Right lobe of liver (tissue), 6 donors: ENCODE results near the gene CD4. TPM values are rescaled to one million over a fixed set of nuclear protein-coding genes. Genes with fewer than 3 reads are reported as not detected.
"Not testable (repeated sequence)": the region's sequence is repeated elsewhere in the genome, so short reads cannot be mapped to it uniquely, and the experiment has no call there.

Experiments
- ATAC-seq, 4 donors: fragments of 200-7000 bp; cut with Tn5 transposase; one replicate each; pipeline ENCODE4 v1.9.1; 2020; ENCODE audit warnings: mild to moderate bottlenecking in 4 of 4, moderate library complexity in 4 of 4
- DNase-seq, 3 donors: peaks; one replicate each; pipeline ENCODE4 v3.0.0-alpha.2; 2020
- H3K27ac ChIP-seq, 3 donors: fragments of 200-600 bp; one replicate each; pipeline ENCODE4 v1.8.0; 2022
- H3K27me3 ChIP-seq, 2 donors: fragments of 200-600 bp; one replicate each; pipeline ENCODE4 v1.8.0; 2022
- H3K36me3 ChIP-seq, 4 donors: fragments of 200-600 bp; sonication (generic) in 1 of 4; one replicate each; pipeline versions ENCODE4 v1.5.1 to v1.8.0; 2017 to 2022; ENCODE audit warnings: control low read depth in 1 of 4
- H3K4me1 ChIP-seq, 4 donors: fragments of 200-600 bp; sonication (generic) in 1 of 4; one replicate each; pipeline versions ENCODE4 v1.5.1 to v1.8.0; 2017 to 2022; ENCODE audit warnings: control low read depth in 1 of 4
- H3K4me3 ChIP-seq, 3 donors: fragments of 200-600 bp; one replicate each; pipeline ENCODE4 v1.8.0; 2022
- H3K9me3 ChIP-seq, 4 donors: fragments of 200-600 bp; sonication (generic) in 1 of 4; one replicate each; pipeline versions ENCODE4 v1.5.1 to v1.8.0; 2017 to 2022; ENCODE audit warnings: control low read depth in 1 of 4
- POLR2A ChIP-seq: fragments of 450-650 bp; IDR thresholded peaks from one replicate; pipeline ENCODE4 v1.6.1; 2017; ENCODE audit warnings: antibody characterized with exemption, mild to moderate bottlenecking
- WGBS: methylation state at CpG from one replicate; pipeline ENCODE4 v1.1.6; 2018; ENCODE audit warnings: low coverage, low lambda C conversion rate; ENCODE audit not compliant: insufficient coverage; ENCODE audit errors: missing lambda C conversion rate; 5-methylcytosine and 5-hydroxymethylcytosine counted together
- intact Hi-C, 2 donors: fragments of 100-400 bp; cut with DNase I; formaldehyde crosslinking; loops; one replicate each; pipeline versions ENCODE4 v1.11.2 to v1.14.1; 2022
- total RNA-seq, 6 experiments: library from RNA; depleted of rRNA in 2 of 6; stranded (reverse); fragments of >200 nt in 2 of 6; fragmentation: NEBNext Ultra II Directional in 3 of 6; extraction: Animal tissue kit (Norgen Biotek cat#: 25700) in 3 of 6; gene quantifications; one replicate each; pipeline versions ENCODE4 v1.1.0 to v1.2.4, GENCODE V29; 2016 to 2023
- TF ChIP-seq, protein P1 (sequence below), 4 donors: fragments of 200-600 bp in 3 of 4; fragments of 450-650 bp in 1 of 4; IDR thresholded peaks; one replicate each; pipeline versions ENCODE4 v1.5.1 to v1.8.0; 2016 to 2022; ENCODE audit warnings: antibody characterized with exemption in 4 of 4, mild to moderate bottlenecking in 2 of 4
- donor health status: DM: no; HTN: yes; CAD: no.
- donor health status: DM: no; HTN: no; CAD: no.
- donor health status: DM: no; HTN: no; CAD: no.
- donor health status: DM: no; HTN: yes; CAD: no.
- donor health status: DM: no; HTN: yes; CAD: no.

CD4 gene
- total RNA-seq, 6 experiments from 2014 or later = 10.0 to 41.6 (median 28.1) TPM

DNA sequence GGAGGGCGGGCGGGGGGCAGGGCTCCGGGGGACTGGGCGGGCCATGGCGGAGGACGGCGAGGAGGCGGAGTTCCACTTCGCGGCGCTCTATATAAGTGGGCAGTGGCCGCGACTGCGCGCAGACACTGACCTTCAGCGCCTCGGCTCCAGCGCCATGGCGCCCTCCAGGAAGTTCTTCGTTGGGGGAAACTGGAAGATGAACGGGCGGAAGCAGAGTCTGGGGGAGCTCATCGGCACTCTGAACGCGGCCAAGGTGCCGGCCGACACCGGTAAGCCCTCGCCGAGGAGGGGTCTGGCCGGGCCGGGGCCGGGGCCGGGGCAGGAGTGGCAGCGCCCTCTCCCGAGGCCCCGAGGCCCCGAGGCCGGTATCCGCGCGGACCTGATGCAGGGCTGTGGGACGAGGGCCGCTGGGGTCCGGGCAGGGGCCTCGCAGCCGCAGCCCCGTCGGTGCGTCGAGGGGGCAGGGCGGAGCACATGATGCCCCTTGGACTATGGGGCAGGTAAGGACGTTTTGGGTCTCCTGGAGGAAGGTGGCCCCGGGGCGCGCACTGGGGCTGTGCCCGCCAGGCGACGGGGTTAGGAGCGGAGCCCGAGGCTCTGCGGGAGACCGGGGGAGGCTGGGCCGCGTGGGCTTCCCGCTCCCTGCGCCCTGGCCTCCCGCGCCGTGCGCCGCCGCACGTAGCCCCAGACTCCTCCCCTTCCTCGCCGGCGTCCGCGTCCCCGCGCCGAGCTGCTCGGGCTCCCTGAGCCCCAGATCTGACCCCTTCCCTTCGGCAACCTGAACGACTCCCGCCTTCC, 78.3 kb downstream of the CD4 start, which contains the start of gene TPI1:
TPI1 (plus strand) TSS at position 119 of the 798 bp plus-strand sequence; CDS start at position 155, 36 bp downstream.
- H3K27me3 ChIP-seq = no peaks in the 10 kb centered on the region
- ATAC-seq = peak; percentile 74 to 88 (median 84)
- H3K27ac ChIP-seq = peak within 1 kb of the TSS; percentile 93 to 97 (median 93)
- intact Hi-C loops = no loop called here
- H3K9me3 ChIP-seq = no peaks in the 10 kb centered on the region
- peaks cover 0 to 27% (median 12%) of the 10 kb centered on the region in 4 donors for H3K36me3 ChIP-seq
- peaks cover 0 to 33% (median 10%) of the 10 kb centered on the region in 4 donors for H3K4me1 ChIP-seq
- TF ChIP-seq, protein P1, sequence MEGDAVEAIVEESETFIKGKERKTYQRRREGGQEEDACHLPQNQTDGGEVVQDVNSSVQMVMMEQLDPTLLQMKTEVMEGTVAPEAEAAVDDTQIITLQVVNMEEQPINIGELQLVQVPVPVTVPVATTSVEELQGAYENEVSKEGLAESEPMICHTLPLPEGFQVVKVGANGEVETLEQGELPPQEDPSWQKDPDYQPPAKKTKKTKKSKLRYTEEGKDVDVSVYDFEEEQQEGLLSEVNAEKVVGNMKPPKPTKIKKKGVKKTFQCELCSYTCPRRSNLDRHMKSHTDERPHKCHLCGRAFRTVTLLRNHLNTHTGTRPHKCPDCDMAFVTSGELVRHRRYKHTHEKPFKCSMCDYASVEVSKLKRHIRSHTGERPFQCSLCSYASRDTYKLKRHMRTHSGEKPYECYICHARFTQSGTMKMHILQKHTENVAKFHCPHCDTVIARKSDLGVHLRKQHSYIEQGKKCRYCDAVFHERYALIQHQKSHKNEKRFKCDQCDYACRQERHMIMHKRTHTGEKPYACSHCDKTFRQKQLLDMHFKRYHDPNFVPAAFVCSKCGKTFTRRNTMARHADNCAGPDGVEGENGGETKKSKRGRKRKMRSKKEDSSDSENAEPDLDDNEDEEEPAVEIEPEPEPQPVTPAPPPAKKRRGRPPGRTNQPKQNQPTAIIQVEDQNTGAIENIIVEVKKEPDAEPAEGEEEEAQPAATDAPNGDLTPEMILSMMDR (IDR thresholded peaks at IDR 0.05) = no peak
- peak; percentile 98 for TF ChIP-seq POLR2A
- WGBS = 3% methylated on average over 10 of the region's 86 CpGs
- peak within 1 kb of the TSS; percentile 93 to 98 (median 96) for H3K4me3 ChIP-seq
- DNase-seq = peak; percentile 90 to 93 (median 92)

GRCh38 chr12:6868211-6869048, 79.1 kb downstream of the CD4 start:
- 3% methylated on average over 19 of the region's 22 CpGs for WGBS
- no peak for ATAC-seq

GRCh38 chr12:6869049-6870021, 80.0 kb downstream of the CD4 start:
- H3K27ac ChIP-seq = peak overlapping the region in 1 of 3 donors; percentile 93
- H3K27me3 ChIP-seq = no peaks in the 10 kb centered on the region
- peak; percentile 71 to 81 (median 77) for DNase-seq
- H3K4me1 ChIP-seq = peaks cover 0 to 38% (median 12%) of the 10 kb centered on the region in 4 donors
- H3K9me3 ChIP-seq = no peaks in the 10 kb centered on the region
- H3K36me3 ChIP-seq = peaks cover 0 to 22% (median 12%) of the 10 kb centered on the region in 4 donors
- peak in 3 of 4 donors; percentile 9 to 17 (median 10) for ATAC-seq
- peak overlapping the region in 2 of 3 donors; percentile 93 to 96 for H3K4me3 ChIP-seq
- WGBS = 14% methylated on average over 9 of the region's 12 CpGs
- intact Hi-C loops = no loop called here
- no peak for TF ChIP-seq POLR2A
- TF ChIP-seq, protein P1 (IDR thresholded peaks at IDR 0.05) = peak; percentile 85 to 96 (median 94)

More at GRCh38 chr12:6868211-6869048, 79.1 kb downstream of the CD4 start:
- Histone ChIP-seq H3K9me3 (no peaks in the 10 kb centered on the region), H3K4me1 (peaks cover 0 to 33% (median 10%) of the 10 kb centered on the region in 4 donors), H3K36me3 (peaks cover 0 to 22% (median 12%) of the 10 kb centered on the region in 4 donors), H3K4me3 (peak overlapping the region; percentile 93 to 98 (median 96)), H3K27ac (peak overlapping the region; percentile 93 to 97 (median 93)), H3K27me3 (no peaks in the 10 kb centered on the region)
- intact Hi-C loops = no loop called here
- TF ChIP-seq, protein P1 (IDR thresholded peaks at IDR 0.05) = no peak
- no peak for TF ChIP-seq POLR2A
- no peak for DNase-seq

- H3K9me3 ChIP-seq, H3K27me3 ChIP-seq, H3K4me3 ChIP-seq, intact Hi-C loops, ATAC-seq, H3K27ac ChIP-seq: not testable (repeated sequence)
- H3K36me3 ChIP-seq = peaks cover 0 to 22% (median 12%) of the 10 kb centered on the region in 4 donors
- 0% methylated on average over 1 of the region's 4 CpGs for WGBS
- DNase-seq = peak in 1 of 3 donors; percentile 11
- H3K4me1 ChIP-seq = peaks cover 0 to 38% (median 12%) of the 10 kb centered on the region in 4 donors
Observed at GRCh38 chr12:6870304-6870703, 81.0 kb downstream of the CD4 start.

Other genes with a start within 250 kb of the CD4 start
- gene IFFO1, start 233.5 kb upstream of the CD4 start, total RNA-seq = 1 to 10 TPM; 5.5 to 9.3 (median 7.4) TPM
- gene NOP2, start 221.2 kb upstream of the CD4 start, total RNA-seq = 10 to 100 TPM; 12.6 to 20.1 (median 18.5) TPM
- gene CHD4, start 182.1 kb upstream of the CD4 start, total RNA-seq = 100 to 1,000 TPM in 1 of 6 experiments, 10 to 100 TPM in 5; 66.7 to 102 (median 82.3) TPM
- 1 to 10 TPM in 1 of 6 experiments, under 1 TPM in 5; 0.31 to 1.5 (median 0.78) TPM for gene LPAR5, start 153.6 kb upstream of the CD4 start, total RNA-seq
- gene ACRBP, start 142.1 kb upstream of the CD4 start, total RNA-seq = 1 to 10 TPM in 4 of 6 experiments, under 1 TPM in 1, not detected in 1; 0.95 to 3.3 (median 1.7) TPM
- 10 to 100 TPM; 10.6 to 20.0 (median 17.0) TPM for gene ING4, start 126.4 kb upstream of the CD4 start, total RNA-seq
- gene ZNF384, start 100.2 kb upstream of the CD4 start, total RNA-seq = 10 to 100 TPM; 11.9 to 22.3 (median 18.3) TPM
- gene PIANP, start 88.7 kb upstream of the CD4 start, total RNA-seq = not detected
- 10 to 100 TPM; 26.7 to 49.5 (median 30.6) TPM for gene COPS7A, start 65.5 kb upstream of the CD4 start, total RNA-seq
- gene MLF2, start 36.4 kb upstream of the CD4 start, total RNA-seq = 100 to 1,000 TPM; 104 to 185 (median 134) TPM
- gene PTMS, start 23.2 kb upstream of the CD4 start, total RNA-seq = 100 to 1,000 TPM; 113 to 484 (median 404) TPM
- gene LAG3, start 17.0 kb upstream of the CD4 start, total RNA-seq = 1 to 10 TPM in 4 of 6 experiments, under 1 TPM in 2; 0.18 to 2.3 (median 1.4) TPM
- 1 to 10 TPM in 4 of 6 experiments, under 1 TPM in 2; 0.37 to 3.1 (median 2.1) TPM for gene GPR162, start 32.3 kb downstream of the CD4 start, total RNA-seq
- 1 to 10 TPM in 5 of 6 experiments, under 1 TPM in 1; 0.98 to 2.1 (median 1.5) TPM for gene P3H3, start 38.9 kb downstream of the CD4 start, total RNA-seq
- under 1 TPM in 4 of 6 experiments, not detected in 2; 0.17 to 0.51 (median 0.43) TPM for gene GNB3, start 51.4 kb downstream of the CD4 start, total RNA-seq
- gene CDCA3, start 61.8 kb downstream of the CD4 start, total RNA-seq = 1 to 10 TPM in 4 of 6 experiments, under 1 TPM in 2; 0.62 to 1.7 (median 1.3) TPM
- 10 to 100 TPM; 38.2 to 59.5 (median 42.6) TPM for gene USP5, start 62.6 kb downstream of the CD4 start, total RNA-seq
- gene TPI1, start 78.0 kb downstream of the CD4 start, total RNA-seq = 100 to 1,000 TPM; 265 to 400 (median 331) TPM
- 1 to 10 TPM; 1.7 to 5.3 (median 3.6) TPM for gene SPSB2, start 83.8 kb downstream of the CD4 start, total RNA-seq
- gene LRRC23, start 115.3 kb downstream of the CD4 start, total RNA-seq = 1 to 10 TPM in 5 of 6 experiments, under 1 TPM in 1; 0.93 to 4.3 (median 2.6) TPM
- 1 to 10 TPM; 1.1 to 9.3 (median 2.0) TPM for gene ENO2, start 125.1 kb downstream of the CD4 start, total RNA-seq
- gene ATN1, start 138.4 kb downstream of the CD4 start, total RNA-seq = 10 to 100 TPM in 5 of 6 experiments, 1 to 10 TPM in 1; 9.2 to 24.1 (median 16.8) TPM
- not detected for gene RNU7-1, start 154.3 kb downstream of the CD4 start, total RNA-seq
- 100 to 1,000 TPM in 2 of 6 experiments, 10 to 100 TPM in 4; 47.6 to 189 (median 70.5) TPM for gene C12orf57, start 154.5 kb downstream of the CD4 start, total RNA-seq
- gene PTPN6, start 161.8 kb downstream of the CD4 start, total RNA-seq = 10 to 100 TPM; 12.1 to 30.6 (median 19.4) TPM
- gene PHB2, start 181.1 kb downstream of the CD4 start, total RNA-seq = 100 to 1,000 TPM in 4 of 6 experiments, 10 to 100 TPM in 2; 95.5 to 215 (median 122) TPM
- 10 to 100 TPM; 13.2 to 28.1 (median 18.9) TPM for gene EMG1, start 181.4 kb downstream of the CD4 start, total RNA-seq
- 100 to 1,000 TPM in 1 of 6 experiments, 10 to 100 TPM in 5; 50.6 to 115 (median 77.5) TPM for gene LPCAT3, start 228.9 kb downstream of the CD4 start, total RNA-seq